Activated CD4-positive, alpha-beta T cell treated with anti-CD3 and anti-CD28 coated beads for 1 hour (primary cell): ENCODE results near the gene SLC48A1.
A peak's percentile ranks its signal among the peaks of the same experiment; 100 is the strongest.

Experiments
- DNase-seq: peaks from one replicate; pipeline ENCODE4 v3.0.0-alpha.2; 2020

Gene SLC48A1

DNA sequence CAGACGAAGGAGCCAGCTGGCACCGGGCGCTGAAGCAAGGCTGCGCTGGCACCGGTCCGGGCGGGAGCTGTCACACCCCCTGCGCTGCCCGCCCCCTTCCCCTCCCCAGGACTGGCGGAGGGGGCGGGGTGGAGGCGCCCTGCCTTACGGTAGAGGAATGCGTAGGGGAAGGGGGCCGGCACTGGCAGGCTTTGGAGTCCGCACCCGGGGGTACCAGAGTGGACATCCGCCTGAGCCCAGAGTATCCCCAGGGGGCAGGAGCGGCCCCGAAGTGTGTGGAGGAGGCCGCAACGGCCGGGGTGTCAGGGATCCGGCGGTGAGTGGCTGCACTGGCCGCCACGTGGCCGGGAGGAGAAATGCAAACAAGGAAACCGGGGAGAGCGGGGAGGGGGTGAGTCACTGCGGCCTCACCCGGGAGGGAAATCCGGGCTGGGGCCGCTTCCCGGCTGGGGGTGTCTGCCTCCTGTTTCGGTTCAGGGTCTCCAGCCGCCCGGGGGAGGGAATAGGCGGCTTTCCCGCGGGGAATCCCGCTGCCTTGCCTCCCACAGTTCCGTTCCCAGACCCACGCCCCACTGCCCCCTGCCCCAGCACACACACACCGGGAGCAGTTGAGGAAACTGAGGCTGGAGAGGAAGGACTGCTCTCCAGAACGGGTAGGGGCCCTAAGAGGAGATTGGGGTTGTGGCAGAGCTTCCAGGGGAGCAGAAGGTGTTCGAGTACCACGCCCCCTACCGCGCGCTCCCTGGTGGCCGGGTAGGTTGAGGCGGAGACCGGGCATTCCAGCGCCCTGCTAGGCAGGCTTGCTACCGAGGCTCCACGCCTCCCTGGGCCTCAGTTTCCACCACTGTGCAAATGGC is 14.0 kb upstream of the SLC48A1 start, which contains the start of gene RAPGEF3:
Gene RAPGEF3 (minus strand): TSS at position 47 of the 857 bp plus-strand sequence. CDS start 324 bp downstream, outside the sequence.
- DNase-seq, result peak; percentile 54

DNA sequence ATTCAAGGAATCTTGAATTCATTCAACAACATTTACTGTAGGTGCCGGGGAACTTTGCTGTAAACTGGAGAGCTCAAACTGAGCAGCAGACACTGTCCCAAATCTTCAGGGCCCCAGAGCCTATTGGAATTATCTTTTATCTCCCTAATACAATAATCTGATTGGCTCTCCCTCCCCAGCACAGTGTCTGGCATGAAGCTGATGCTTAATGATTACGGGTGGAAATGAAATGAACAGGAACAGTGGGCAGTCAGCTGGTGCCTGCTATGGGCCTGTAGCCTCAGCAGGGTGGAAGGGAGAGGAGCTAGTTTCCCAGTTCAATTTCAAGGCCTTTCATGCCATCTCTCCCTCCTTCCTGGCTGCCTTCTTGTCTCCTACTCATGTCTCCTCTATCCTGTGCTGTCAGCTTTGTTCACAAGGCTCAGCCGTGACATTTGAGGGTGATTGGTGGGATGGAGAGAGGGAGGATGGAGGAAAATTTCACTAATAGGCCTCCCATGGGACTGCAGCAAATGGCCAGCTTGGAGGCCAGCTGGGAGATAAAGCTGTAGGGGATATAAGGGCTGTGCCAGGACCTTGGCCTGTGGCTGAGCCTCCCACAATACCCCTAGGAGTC is 10.1 kb upstream of the SLC48A1 start:
- no peak for DNase-seq

DNA sequence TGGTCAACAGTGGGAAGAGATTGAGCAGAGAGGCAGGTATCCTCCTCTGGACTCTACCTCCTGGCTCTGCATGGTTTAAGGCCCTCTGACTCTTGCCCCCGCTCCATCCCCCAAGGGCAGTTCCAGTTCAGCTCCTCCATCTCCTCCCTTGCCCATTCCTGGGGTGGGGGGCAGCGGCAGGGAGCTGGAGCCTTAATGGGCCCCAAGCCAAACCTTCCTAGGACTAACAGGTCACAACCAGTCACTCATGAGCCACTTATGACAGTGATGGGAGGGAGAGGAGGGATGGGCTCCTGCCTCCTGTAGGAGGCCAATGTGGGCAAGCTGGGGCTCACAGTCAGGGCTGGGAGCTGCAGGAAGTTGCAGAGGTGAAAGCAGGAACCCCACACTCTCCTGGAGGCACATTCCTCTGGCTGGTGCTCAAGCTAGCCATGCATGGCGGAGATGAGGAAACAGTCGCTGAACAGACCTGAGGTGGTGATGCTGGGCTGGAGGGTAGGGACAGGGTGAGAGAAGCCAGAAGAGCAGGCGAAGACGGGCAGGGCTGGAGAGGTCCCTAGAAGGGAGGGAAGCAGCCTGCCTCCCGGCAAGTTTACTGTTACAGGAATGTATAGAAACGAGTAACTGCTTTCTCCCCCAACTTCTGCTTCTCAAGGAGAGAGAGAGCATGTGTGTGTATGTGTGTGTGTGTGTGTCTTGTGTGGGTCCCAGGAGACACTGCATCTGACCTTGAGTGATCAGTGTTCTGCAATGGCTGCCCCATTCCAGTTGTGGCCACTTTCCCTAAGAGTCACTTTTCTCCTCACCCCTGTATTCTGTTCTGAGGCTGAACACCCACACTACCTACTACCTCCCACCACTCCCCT is 9.3 kb upstream of the SLC48A1 start:
- no peak for DNase-seq

DNA sequence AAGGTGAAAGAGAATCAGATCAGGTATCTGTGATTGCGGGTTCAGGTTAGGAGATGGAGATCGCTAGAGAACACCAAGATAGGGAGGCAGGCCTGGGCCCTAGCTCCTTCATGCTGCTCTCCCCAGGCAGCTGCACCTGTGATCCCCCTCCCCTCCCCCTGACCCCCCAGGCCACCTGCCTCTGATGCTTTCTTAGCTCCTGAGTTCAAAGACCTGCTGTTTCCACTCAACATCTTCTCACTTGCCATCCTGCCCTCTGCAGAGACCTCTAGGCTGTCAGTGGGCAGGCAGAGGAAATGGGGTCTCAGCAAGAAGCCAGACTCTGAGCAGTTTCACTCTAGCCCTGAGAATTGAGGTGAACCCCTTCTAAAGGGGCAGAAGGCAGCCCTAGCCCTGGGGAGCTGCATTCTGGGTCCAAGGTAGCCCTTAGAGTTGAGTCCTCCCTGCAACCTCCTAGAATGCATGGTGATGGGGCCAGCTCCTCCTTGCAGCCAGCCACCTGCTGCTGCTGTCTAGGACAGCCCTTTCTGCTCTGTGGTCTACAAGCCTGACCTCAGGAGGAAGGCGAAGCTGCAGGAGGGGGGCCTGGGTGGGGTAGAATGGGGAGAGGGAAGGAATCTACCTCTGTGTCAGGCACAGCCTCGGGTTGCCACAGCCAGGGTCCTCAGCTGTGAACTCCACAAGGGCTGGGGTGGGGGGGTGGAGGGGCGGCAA is 6.4 kb upstream of the SLC48A1 start:
- no peak for DNase-seq

DNA sequence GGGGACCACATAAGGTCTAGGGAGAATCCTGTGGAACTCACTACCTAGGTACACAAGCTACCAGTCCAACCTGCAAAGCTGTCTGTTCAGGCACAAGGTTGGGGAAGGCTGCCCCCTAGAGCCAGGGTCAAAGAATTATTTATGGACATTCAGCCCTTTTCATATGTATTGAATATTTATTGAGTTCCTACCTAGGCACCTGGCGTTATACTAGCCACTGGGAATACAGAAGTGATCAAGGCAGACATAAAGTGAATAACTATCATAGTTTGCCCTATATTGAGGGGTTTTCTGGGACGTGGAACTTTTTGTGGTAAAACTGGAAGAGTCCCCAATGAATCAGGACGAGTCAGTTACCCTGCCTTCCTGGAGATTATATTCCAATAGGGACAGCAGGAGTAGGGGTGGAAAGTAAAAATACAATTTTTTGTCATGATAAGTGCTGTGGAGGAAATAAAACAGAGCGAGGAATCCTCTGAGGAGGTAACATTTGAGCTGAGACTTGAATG is 5.8 kb upstream of the SLC48A1 start:
- DNase-seq, result peak; percentile 52

DNA sequence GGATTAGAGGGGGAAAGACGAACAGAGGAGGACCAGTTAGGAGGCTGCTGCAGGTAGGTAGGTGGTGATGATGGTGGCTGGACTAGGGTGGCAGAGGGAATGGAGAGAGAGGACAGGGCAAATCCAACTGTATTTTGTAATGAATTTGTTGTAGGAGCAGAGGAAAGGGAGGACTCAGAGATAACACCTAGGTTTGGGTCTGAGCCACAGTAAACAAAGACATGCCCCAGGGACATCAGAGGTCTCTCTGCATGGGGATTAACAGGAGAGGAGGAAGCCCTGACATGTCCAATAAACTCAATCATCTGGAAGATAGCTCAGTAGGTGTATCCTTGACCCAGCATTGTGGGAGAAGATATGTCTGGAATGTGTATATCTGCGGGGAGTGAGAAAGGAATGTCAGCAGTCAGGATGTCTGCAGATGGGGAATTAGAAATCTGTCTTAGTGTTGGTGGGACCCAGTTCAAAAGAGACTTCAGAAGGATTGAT is 4.7 kb upstream of the SLC48A1 start:
- no peak for DNase-seq

DNA sequence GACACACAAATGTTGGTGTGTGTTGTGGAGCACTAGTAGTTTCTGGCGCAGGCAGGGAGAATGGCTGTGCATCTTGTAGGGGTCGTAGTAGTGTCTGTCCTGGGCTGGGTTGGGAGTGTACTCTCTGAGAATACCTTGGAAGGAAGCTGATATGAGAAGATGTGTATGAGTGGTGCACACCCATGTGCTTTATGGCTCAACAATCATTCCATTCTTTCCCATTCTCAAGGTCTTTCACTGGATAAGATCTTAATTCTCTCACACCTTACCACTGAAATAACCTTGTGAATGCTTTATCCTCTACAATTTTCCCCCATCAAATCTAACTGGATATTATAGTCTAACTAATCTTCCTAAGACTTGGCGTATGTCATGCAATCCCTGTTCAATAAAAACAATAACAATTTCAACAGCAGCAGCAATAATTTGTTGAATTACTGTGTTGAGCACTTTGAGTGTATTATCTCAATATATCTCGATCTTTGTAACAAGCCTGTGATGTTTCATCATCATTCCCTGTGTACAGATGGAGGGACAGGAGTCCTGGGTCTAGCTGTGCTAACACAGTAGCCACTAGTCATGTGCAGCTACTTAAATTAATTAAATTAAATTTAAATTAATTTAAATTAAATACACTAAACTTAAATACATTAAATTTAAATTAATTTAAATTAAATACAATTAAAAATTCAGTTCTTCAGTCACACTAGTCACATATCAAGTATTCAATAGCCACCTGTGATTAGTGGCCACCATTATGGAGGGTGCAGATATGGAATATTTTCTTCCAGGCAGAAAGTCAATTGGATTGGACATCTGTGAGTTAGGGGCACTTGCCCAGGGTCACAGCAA is 3.6 kb upstream of the SLC48A1 start:
- DNase-seq, result no peak

DNA sequence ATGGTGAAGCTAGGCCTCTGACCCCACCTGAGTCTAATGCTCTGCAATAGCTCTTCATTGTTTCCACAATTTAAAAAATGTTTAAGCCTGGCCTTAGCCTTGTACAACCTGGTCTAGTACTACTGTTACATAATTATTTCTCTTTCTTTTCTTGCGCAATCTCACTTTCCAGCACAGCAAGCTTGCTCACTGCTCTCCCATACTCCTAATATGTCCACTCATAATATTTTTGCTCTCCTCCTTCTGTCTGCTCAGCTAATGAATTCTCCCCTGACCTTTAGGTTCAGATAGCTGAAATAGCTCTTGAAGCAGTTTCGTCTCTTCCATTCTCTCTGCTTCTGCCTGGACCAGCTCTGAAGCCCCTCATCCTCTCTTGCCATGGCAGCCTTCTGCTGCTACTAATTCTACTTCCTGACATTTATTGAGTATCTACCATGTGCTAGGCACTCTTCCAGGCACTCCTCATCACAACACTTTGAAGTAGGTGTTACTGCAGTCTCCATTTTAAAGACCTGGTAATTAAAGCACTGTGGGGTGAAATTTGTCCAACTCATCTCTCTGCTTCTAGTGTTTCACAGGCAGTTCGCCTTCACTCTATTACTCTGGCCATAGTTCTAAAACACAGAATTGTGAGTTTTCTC is 2.8 kb upstream of the SLC48A1 start:
- no peak for DNase-seq

DNA sequence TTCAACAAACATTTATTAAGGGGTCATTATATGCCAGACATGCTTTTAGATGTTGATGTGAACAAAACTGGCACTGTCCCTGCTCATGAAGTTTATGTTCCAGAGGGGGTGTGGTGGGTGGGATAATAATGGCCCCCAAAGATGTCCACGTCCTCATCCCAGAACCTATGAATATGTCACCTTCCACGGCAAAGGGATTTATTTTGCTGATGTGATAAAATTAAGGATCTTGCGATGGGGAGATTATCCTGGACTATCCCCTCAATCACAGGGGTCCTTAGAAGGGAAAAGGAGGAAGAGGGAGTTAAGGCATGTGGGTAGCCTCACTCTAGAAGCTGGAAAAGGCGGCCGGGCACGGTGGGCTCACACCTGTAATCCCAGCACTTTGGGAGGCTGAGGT is 1.7 kb upstream of the SLC48A1 start:
- no peak for DNase-seq

DNA sequence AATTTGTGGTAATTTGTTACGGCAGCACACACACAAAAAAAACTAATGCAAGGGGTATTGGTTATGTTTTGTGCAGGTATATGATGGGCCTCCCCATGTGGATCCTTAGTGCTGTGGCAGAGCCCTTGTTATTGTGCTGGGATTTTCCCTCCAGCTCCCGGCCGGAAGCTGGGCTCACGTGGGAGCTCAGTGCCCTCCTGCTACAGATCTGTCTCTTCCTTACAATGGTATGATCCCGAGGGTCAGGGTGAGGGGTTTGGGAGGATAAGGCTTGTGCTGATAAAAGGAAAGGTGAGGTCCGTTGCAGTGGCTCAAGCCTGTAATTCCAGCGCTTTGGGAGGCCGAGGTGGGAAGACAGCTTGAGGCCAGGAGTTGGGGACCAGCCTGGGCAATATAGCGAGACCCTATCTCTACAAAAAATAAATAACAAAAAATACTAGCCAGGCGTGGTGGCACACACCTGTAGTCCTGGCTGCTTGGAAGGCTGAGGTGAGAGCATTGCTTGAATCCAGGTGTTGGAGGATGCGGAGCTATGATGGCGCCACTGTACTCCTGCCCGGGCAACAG is 861 bp upstream of the SLC48A1 start:
- DNase-seq, result no peak

DNA sequence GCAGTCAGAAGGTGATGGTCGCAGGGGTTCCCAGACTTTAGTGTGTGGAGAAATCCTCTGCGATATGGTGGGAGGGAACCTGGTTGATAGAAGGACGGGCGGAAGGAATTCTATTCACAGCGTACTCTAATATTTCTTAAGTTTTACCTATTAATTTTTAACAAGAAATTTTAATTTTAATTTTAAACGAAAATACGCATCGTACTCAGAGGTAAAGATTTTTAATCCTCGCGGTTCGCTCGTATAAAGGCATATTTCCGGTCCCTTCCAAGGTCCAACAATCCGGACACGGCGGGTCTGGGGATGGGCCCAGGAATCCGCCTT is 338 bp upstream of the SLC48A1 start:
- DNase-seq, result no peak

DNA sequence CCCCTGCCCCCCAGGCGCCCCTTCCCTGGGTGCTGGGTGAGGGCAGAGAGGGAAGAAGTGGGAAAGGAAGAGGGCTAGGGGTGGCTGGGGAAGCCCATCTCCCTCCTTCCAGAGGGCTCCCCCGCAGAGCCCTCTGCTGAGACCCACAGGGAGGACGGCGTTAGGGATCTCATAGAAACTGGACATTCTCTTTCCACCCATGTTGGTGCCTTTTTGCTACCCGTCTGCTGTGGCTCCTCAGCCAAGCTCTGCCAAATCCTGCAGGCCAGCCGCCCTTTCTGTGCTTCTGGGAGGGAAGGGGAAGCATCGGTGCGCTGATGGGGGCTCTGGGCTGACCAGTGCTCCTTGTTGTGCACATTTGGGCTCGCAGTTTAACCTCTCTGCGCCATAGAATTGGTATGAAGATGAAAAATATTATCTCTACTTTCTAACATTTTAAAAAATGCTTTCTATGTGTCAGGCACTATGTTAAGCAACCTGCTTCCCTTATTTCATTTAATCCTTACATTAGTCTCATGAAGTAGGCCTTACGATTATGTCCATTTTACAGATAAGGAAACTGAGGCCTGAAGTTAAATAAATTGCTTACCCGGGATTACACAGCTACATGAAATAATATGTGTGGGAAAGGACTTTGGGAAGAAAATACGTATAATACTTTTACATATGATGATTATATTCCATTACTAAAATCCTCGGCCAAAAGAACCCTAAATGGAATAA is 981 bp downstream of the SLC48A1 start:
- DNase-seq, result no peak

DNA sequence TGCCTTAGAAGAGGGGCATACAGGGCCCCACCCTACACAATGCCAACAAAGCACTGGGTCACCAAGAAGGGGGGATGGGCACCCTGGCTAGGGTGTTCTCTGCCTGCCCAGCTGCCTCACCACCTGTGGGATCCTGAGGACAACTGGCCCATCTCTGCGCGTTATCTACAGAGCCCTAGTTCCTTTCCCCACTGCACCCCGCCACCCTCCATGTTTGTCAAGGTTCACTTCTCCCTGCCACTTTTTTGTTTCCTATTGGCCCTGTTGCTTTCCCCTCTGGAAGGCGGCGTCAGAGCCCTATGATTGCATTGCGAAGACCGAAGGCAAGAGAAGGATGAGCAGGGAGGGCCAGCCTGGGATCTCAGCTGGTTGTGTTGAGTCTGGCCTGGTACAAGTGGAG is 1.6 kb downstream of the SLC48A1 start:
- DNase-seq, result no peak

DNA sequence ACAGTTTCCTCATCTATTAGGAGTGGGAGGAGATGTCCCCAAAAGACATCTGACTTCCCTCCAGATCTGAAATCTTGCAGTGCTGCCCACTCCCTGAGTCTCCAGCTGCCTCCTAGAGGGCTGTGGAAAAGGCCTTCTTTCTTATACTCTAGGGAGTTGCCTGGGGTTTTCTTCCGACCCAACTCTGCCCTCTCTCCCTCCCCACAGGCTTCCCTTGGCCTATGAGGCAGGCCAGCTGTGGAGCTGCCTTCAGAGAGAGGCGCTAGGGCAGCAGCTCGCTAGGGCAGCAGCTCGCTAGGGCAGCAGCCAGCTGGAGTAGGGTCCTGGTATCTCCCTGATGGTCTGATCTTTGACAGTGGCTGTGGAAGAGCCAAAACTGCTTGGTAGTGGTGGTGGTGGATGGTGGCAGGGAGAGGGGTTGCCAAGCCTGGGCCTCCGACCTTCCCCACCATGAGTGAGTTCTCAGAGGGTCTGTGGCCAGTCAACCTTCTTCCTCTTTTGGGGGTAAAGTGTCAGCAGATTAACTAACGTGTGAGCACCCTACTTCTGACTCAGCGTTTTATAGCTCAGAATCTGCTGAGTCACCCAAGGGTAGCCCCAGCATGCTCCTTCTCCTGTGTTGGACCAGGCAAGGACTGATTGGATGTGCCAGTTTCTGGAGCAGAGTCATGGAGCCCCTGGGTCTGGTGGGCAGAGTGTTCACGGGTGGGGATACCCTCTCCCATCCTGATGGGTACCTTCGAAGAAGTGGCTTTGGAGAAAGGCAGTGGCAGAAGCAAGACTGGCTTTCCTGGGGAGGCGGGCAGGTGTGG is 2.3 kb downstream of the SLC48A1 start:
- DNase-seq, result no peak

DNA sequence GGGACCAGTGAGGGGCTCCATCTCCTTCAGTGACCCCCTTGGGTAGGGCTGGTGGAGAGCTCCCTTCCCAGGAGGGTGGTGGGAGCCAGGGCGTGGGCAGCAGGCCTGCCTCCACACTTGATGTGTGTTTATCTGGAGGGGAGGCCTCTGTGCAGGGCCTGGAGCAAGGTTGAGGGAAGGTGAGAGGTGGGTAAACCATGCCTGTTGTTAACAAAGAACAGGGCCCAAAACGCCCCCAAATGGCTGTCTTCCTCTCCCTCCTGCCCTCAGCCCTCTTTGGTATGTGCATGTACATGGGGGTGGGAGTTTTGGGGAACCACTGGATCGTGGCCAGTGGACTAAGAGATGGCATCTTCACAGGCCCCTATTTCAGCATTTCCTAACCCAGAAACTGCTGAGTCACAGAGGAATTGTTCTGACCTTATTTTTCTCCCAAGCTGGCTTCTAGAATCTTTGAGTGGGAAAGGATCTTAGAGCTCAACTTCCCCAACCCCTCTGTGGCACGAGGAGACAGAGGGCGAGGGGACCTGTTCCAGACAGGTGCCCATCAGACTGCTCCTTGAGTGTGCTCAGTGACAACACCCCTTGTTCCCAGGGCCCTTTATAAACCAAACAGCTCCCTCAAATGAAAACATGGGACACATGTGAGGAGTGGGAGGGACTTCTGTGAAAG is 3.6 kb downstream of the SLC48A1 start:
- DNase-seq, result no peak

DNA sequence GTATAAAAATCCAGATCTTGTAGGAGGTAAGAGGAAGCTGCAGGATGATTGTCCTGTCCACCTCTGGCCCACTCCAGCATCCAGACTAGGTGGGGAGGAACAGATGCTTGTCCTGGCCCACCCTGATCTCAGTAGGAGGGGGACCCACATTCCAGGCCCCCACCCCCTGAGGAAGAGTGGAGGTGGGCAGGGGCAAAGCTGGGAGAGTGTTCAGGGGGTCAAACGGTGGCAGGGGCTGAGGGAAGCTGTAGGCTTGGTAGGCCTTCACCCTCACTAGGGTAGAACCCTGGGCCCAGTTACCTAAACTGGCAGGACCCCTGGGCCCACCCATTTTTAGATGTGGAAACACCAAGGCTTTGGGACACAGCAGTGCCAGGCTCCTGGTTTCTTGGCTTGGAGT is 4.1 kb downstream of the SLC48A1 start:
- no peak for DNase-seq

DNA sequence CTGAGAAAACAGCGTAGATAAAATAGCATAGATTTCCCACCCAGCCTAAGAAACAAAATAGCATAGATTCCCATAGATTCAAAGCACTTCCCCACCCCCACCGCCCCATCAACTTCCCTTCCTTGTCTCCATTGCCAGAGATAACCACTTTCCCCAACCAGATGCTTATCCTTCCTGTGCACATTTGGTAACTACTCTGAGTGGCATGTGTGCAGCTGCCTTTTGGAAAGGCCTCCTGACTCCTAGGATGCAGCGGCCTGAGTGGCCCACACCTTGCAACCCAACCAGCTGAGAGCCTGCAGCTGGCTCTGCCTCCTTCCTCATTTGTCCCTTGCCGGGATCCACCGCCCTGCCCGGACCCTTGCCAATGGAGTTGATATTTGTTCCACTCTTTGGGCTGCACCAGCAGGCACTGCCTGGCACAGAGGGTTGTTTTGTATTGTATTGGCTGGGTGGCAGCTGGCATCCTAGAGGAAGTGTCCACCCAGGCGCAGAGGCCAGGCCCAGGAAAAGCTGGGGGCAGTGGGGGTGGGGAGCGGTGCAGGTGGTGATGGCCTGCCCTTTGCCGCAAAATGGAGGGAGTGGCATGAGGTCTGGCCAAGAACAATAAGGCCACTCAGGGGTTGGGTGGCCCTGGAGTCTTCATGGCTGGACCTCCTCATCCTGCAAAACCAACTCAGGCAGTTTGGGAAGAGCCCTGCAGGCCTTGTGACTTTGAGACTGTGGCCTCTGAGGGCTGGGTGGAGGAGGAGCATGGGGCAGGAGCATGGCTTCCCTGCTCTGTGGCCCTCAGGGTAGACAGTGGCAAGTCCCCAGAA is 4.9 kb downstream of the SLC48A1 start:
- DNase-seq, result no peak

DNA sequence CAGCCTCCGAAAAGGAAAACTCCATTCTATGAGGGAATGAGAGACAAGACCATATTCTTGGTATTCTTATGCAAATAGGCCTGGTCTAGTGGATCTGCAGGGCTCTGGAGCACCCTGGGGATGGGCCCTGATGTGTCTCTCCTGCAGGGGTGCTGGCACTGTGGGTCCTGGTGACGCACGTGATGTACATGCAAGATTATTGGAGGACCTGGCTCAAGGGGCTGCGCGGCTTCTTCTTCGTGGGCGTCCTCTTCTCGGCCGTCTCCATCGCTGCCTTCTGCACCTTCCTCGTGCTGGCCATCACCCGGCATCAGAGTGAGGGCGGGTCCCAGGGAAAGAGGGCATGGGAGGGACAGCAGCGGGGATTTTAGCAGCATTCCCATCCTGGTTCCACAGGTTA is 5.8 kb downstream of the SLC48A1 start:
- DNase-seq, result no peak
